ENCODE results near the gene UBE2G1. TPM values are rescaled to one million over a fixed set of nuclear protein-coding genes. Genes with fewer than 3 reads are reported as not detected.
A peak's percentile ranks its signal among the peaks of the same experiment; 100 is the strongest.

The UBE2G1 gene
- total and polyA plus RNA-seq, 10 of the 15 experiments (the other 5 are each of a cell fraction or from before 2014, with no cell fraction given): 24.4 to 139 (median 77.4) TPM

GRCh38 chr17:4318186-4318585, 48.3 kb downstream of the UBE2G1 start:
- Histone ChIP-seq H3K4me2 (ENCODE audit: control insufficient read depth, insufficient read depth) (no peak overlapping the region), H4K20me1 (ENCODE audit: control insufficient read depth, insufficient read depth) (peaks cover 3% of the 10 kb centered on the region; the same call in 1 of the 2 replicates), H3K9me3 (replicated peaks; ENCODE audit: control insufficient read depth, insufficient read depth, low read length) (no peaks in the 10 kb centered on the region), H3K79me2 (ENCODE audit: control insufficient read depth, insufficient read depth, low read length) (peaks cover 90% of the 10 kb centered on the region), H2AFZ (ENCODE audit: control insufficient read depth, low read depth, low read length) (no peak overlapping the region), H3K4me1 (ENCODE audit: control insufficient read depth, insufficient read depth, low read length) (peaks cover 16% of the 10 kb centered on the region), H3K4me3 (no peak overlapping the region), H3K27ac (ENCODE audit: control insufficient read depth, insufficient read depth) (no peak overlapping the region), H3K27me3 (replicated peaks in 1 of 2; ENCODE audit: control insufficient read depth in 2 of 2, insufficient read depth in 2 of 2, low read length in 1 of 2) (no peaks in the 10 kb centered on the region), H3K9ac (ENCODE audit: control insufficient read depth, insufficient read depth, low read length) (no peak overlapping the region), H3K36me3 (ENCODE audit: control insufficient read depth in 2 of 2, insufficient read depth in 2 of 2, low read length in 1 of 2) (peaks cover 2 to 9% of the 10 kb centered on the region in 2 experiments; a peak in 3 of 4 replicates)
- ATAC-seq (no peak), DNase-seq (ENCODE audit: low read depth, low spot score) (no peak), FAIRE-seq (no peak)
- ChIA-PET CTCF (interaction anchor here (1.1 to 1.3 kb wide), 3 partner anchors 11 to 102 kb away, joined by 3 read pairs; no protein-coding TSS in a partner anchor), RAD21 (ENCODE audit: unreplicated experiment) (no interaction called here), POLR2A (no interaction called here), SMC1A (ENCODE audit: uncharacterized antibody, unreplicated experiment) (interaction anchor here (1.0 kb wide), 1 partner anchor 24 kb away, joined by 3 read pairs; no protein-coding TSS in a partner anchor)
- TF ChIP-seq ASH2L (IDR thresholded peaks at IDR 0.05; ENCODE audit: borderline replicate concordance, low read depth): no peak
- TF ChIP-seq, protein P1, sequence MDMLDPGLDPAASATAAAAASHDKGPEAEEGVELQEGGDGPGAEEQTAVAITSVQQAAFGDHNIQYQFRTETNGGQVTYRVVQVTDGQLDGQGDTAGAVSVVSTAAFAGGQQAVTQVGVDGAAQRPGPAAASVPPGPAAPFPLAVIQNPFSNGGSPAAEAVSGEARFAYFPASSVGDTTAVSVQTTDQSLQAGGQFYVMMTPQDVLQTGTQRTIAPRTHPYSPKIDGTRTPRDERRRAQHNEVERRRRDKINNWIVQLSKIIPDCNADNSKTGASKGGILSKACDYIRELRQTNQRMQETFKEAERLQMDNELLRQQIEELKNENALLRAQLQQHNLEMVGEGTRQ (IDR thresholded peaks at IDR 0.05; ENCODE audit: borderline replicate concordance, low read depth, low read length): no peak
- no peak for TF ChIP-seq IKZF1 (conservative IDR thresholded peaks at IDR 0.05)
- no peak for TF ChIP-seq KAT2A (conservative IDR thresholded peaks at IDR 0.05; ENCODE audit: control insufficient read depth, low read depth, low read length)
- no peak for TF ChIP-seq TCF7 (IDR thresholded peaks at IDR 0.05; ENCODE audit: borderline replicate concordance)
- 97% methylated on average over 5 of the region's 5 CpGs for WGBS (ENCODE audit: insufficient coverage, insufficient replicate concordance, low lambda C conversion rate, missing lambda C conversion rate)
- in situ Hi-C loops (cut with MboI): no loop called here
- intact Hi-C loops (cut with micrococcal nuclease; ENCODE audit: unreplicated experiment): no loop called here
- BruUV-seq (replicated peaks): TSS peak; percentile 5

GRCh38 chr17:4317610-4318009, 48.9 kb downstream of the UBE2G1 start:
- Histone ChIP-seq H3K36me3 (ENCODE audit: control insufficient read depth in 2 of 2, insufficient read depth in 2 of 2, low read length in 1 of 2) (peaks cover 2 to 9% of the 10 kb centered on the region in 2 experiments; a peak in 3 of 4 replicates), H3K4me2 (ENCODE audit: control insufficient read depth, insufficient read depth) (no peak overlapping the region), H3K9me3 (replicated peaks; ENCODE audit: control insufficient read depth, insufficient read depth, low read length) (no peaks in the 10 kb centered on the region), H4K20me1 (ENCODE audit: control insufficient read depth, insufficient read depth) (peaks cover 3% of the 10 kb centered on the region; the same call in 1 of the 2 replicates), H3K27me3 (replicated peaks in 1 of 2; ENCODE audit: control insufficient read depth in 2 of 2, insufficient read depth in 2 of 2, low read length in 1 of 2) (no peaks in the 10 kb centered on the region), H3K27ac (ENCODE audit: control insufficient read depth, insufficient read depth) (no peak overlapping the region), H3K9ac (ENCODE audit: control insufficient read depth, insufficient read depth, low read length) (no peak overlapping the region), H3K4me3 (no peak overlapping the region), H2AFZ (ENCODE audit: control insufficient read depth, low read depth, low read length) (no peak overlapping the region), H3K4me1 (ENCODE audit: control insufficient read depth, insufficient read depth, low read length) (peaks cover 16% of the 10 kb centered on the region), H3K79me2 (ENCODE audit: control insufficient read depth, insufficient read depth, low read length) (peaks cover 90% of the 10 kb centered on the region)
- ATAC-seq: no peak
- ChIA-PET SMC1A (ENCODE audit: uncharacterized antibody, unreplicated experiment) (interaction anchor here (1.0 kb wide), 1 partner anchor 24 kb away, joined by 3 read pairs; no protein-coding TSS in a partner anchor), POLR2A (no interaction called here), CTCF (interaction anchor here (1.1 to 1.2 kb wide), 2 partner anchors 14 to 101 kb away, joined by 3 read pairs; no protein-coding TSS in a partner anchor), RAD21 (ENCODE audit: unreplicated experiment) (no interaction called here)
- no TSS peak for BruUV-seq (replicated peaks)
- intact Hi-C loops (cut with micrococcal nuclease; ENCODE audit: unreplicated experiment): no loop called here
- in situ Hi-C loops (cut with MboI): no loop called here
- WGBS (ENCODE audit: insufficient coverage, insufficient replicate concordance, low lambda C conversion rate, missing lambda C conversion rate): 94% methylated on average over 5 of the region's 5 CpGs
- DNase-seq (ENCODE audit: low read depth, low spot score): no peak
- no peak for FAIRE-seq
- TF ChIP-seq SIN3A (IDR thresholded peaks at IDR 0.05; ENCODE audit: low read depth, low read length) (no peak), EP300 (IDR thresholded peaks at IDR 0.05; ENCODE audit: borderline replicate concordance in 1 of 2, control insufficient read depth in 1 of 2, low read depth in 2 of 2, low read length in 2 of 2) (no peak), CBX3 (IDR thresholded peaks at IDR 0.05; ENCODE audit: borderline replicate concordance, low read depth) (no peak), JUNB (IDR thresholded peaks at IDR 0.05) (no peak), NRF1 (conservative IDR thresholded peaks at IDR 0.05; ENCODE audit: low read depth, low read length) (no peak), KDM1A (IDR thresholded peaks at IDR 0.05; ENCODE audit: borderline replicate concordance) (no peak), ETV6 (conservative IDR thresholded peaks at IDR 0.05 in 1 of 2, IDR thresholded peaks at IDR 0.05 in 1 of 2; ENCODE audit: borderline replicate concordance in 1 of 2, low read depth in 1 of 2) (no peak), HSF1 (IDR thresholded peaks at IDR 0.05; ENCODE audit: low read depth, low read length) (no peak), PML (IDR thresholded peaks at IDR 0.05; ENCODE audit: low read length) (no peak)
